C4-2B (cell line): ENCODE data around the gene GALNTL6.

Source experiments
- H3K27ac ChIP-seq: fragments of 450-650 bp; 2 replicates; pipeline ENCODE4 v1.5.1; 2017
- CTCF ChIP-seq: fragments of 450-650 bp; conservative IDR thresholded peaks from 2 replicates; pipeline ENCODE4 v1.5.1; 2017; ENCODE audit warnings: mild to moderate bottlenecking
- ZFX ChIP-seq: fragments of 450-650 bp; IDR thresholded peaks from 2 replicates; pipeline ENCODE4 v1.6.1; 2017

The GALNTL6 gene

GRCh38 chr4:171928336-171928735 is 115.1 kb downstream of the GALNTL6 start:
- H3K27ac ChIP-seq = no peak overlapping the region
- TF ChIP-seq ZFX (no peak), CTCF (no peak)

GRCh38 chr4:171929477-171929876 is 116.3 kb downstream of the GALNTL6 start:
- H3K27ac ChIP-seq = no peak overlapping the region
- TF ChIP-seq CTCF (no peak), ZFX (no peak)

- no peak for TF ChIP-seq ZFX
- no peak for TF ChIP-seq CTCF
- no peak overlapping the region for H3K27ac ChIP-seq
Observed at GRCh38 chr4:171929907-171930306, 116.7 kb downstream of the GALNTL6 start.

- no peak for TF ChIP-seq ZFX
- no peak for TF ChIP-seq CTCF
- no peak overlapping the region for H3K27ac ChIP-seq
Observed at GRCh38 chr4:171932238-171932637, 119.0 kb downstream of the GALNTL6 start.

GRCh38 chr4:171940656-171941055 is 127.5 kb downstream of the GALNTL6 start:
- H3K27ac ChIP-seq = no peak overlapping the region
- no peak for TF ChIP-seq CTCF
- no peak for TF ChIP-seq ZFX

DNA sequence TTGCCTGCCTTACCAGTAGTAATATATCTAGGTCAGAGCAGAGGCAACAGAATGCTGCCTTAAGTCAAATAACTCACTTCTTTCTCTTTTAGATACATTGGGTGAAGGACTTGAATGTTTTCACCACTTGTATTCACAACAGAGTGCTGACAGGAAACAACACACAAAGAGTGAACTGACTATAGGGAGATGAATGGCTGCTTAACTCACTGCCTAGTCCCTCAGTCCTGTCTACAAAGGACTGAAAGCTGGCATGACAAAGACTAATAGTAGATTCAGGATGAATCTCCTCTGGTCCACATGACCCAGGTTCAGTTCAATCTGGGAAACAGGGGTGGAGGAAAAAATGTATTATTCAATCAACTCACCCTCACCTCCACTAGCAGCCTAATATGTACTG is 134.2 kb downstream of the GALNTL6 start:
- no peak for TF ChIP-seq ZFX
- no peak for TF ChIP-seq CTCF
- H3K27ac ChIP-seq = no peak overlapping the region

- TF ChIP-seq CTCF = no peak
- no peak for TF ChIP-seq ZFX
- H3K27ac ChIP-seq = no peak overlapping the region
Observed at GRCh38 chr4:171948038-171948437, 134.8 kb downstream of the GALNTL6 start.

DNA sequence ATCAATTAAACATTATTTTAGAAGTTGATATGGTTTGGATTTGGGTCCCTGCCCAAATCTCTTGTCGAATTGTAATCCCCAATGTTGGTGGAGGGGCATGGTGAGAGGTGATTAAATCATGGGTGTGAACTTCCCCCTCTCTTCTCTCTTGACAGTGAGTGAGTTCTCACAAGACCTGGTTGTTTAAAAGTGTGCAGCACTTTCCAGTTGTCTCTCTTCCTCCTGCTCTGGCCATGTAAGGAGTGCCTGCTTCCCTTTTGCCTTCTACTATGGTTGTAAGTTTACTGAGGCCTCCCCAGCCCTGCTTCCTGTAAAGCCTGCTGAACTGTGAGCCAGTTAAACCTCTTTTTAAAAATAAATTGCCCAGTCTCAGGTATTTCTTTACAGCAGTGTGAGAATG is 141.4 kb downstream of the GALNTL6 start:
- TF ChIP-seq CTCF (no peak), ZFX (no peak)
- H3K27ac ChIP-seq = no peak overlapping the region
